H1 (cell line): Measurements from ENCODE around the gene MIER1. TPM values are rescaled to one million over a fixed set of nuclear protein-coding genes. Genes with fewer than 3 reads are reported as not detected.

Experiments used
- CTCF ChIA-PET: fragments of 300-600 bp; sonication (Branson Sonifier 250); formaldehyde crosslinking; loops from one replicate; lab custom pipeline; 2021; ENCODE audit not compliant: partially characterized antibody; lab: Charles Lee
- POLR2A ChIA-PET: fragments of 300-600 bp; sonication (Branson Sonifier 250); formaldehyde crosslinking; loops from one replicate; lab custom pipeline; 2021; ENCODE audit warnings: inconsistent platforms; ENCODE audit not compliant: partially characterized antibody; lab: Charles Lee
- DNase-seq, 2 experiments: peaks; one replicate each; pipeline versions ENCODE4 v3.0.0 to v3.0.0-alpha.2; 2010 to 2022; ENCODE audit warnings: low spot score in 2 of 2, low read depth in 1 of 2, mixed read lengths in 1 of 2
- FAIRE-seq: peaks from 2 replicates; lab custom pipeline; 2011; peaks lifted over from hg19 to GRCh38; lab: Jason Lieb, UNC
- H2AFZ ChIP-seq: 2 replicates; pipeline ENCODE4 v1.8.1; 2012; ENCODE audit warnings: low read length, inconsistent platforms
- H2AK5ac ChIP-seq: 2 replicates; pipeline ENCODE4 v1.6.1; 2013; ENCODE audit warnings: low read depth, low read length
- H2BK120ac ChIP-seq: replicated peaks from 2 replicates; pipeline ENCODE3; 2013; ENCODE audit warnings: low read depth, low read length, inconsistent platforms
- H2BK12ac ChIP-seq: 2 replicates; pipeline ENCODE4 v1.6.1; 2013; ENCODE audit warnings: low read depth, low read length
- H2BK15ac ChIP-seq: 2 replicates; pipeline ENCODE4 v1.6.1; 2013; ENCODE audit warnings: low read length
- H2BK20ac ChIP-seq: 2 replicates; pipeline ENCODE4 v1.6.1; 2013; ENCODE audit warnings: low read length
- H2BK5ac ChIP-seq: 2 replicates; pipeline ENCODE4 v1.6.1; 2013; ENCODE audit warnings: low read depth, low read length
- H3K14ac ChIP-seq: 2 replicates; pipeline ENCODE4 v1.6.1; 2013; ENCODE audit warnings: inconsistent platforms; ENCODE audit not compliant: insufficient read length
- H3K18ac ChIP-seq: 2 replicates; pipeline ENCODE4 v1.6.1; 2013; ENCODE audit warnings: low read length; ENCODE audit errors: extremely low read depth
- H3K23ac ChIP-seq: 2 replicates; pipeline ENCODE4 v1.6.1; 2013; ENCODE audit warnings: inconsistent platforms; ENCODE audit not compliant: insufficient read length
- H3K23me2 ChIP-seq: 2 replicates; pipeline ENCODE4 v1.6.1; 2013; ENCODE audit warnings: low read depth, low read length
- H3K27ac ChIP-seq: 2 replicates; pipeline ENCODE4 v1.6.1; 2011; ENCODE audit warnings: low read depth, low read length, inconsistent platforms
- H3K27me3 ChIP-seq, 4 experiments: replicated peaks in 1 of 4; 1 replicate in 1 of 4; 2 replicates in 3 of 4; pipeline versions ENCODE4 v1.6.1 to v1.8.1; 2011 to 2013; ENCODE audit warnings: low read length in 3 of 4, mild to moderate bottlenecking in 3 of 4, inconsistent platforms in 2 of 4, mixed read lengths in 2 of 4, moderate library complexity in 1 of 4; ENCODE audit not compliant: control insufficient read depth in 3 of 4, insufficient read depth in 3 of 4; ENCODE audit errors: extremely low read depth in 1 of 4
- H3K36me3 ChIP-seq, 4 experiments: 2 replicates each; pipeline versions ENCODE4 v1.6.1 to v1.8.1; 2011 to 2013; ENCODE audit warnings: mild to moderate bottlenecking in 4 of 4, low read length in 3 of 4, moderate library complexity in 2 of 4, control low read depth in 1 of 4, inconsistent platforms in 1 of 4; ENCODE audit not compliant: insufficient read depth in 4 of 4, control insufficient read depth in 2 of 4
- H3K4ac ChIP-seq: replicated peaks from 2 replicates; pipeline ENCODE3; 2013; ENCODE audit warnings: low read length, low read depth, mixed read lengths, inconsistent platforms; ENCODE audit not compliant: insufficient read length
- H3K4me1 ChIP-seq, 4 experiments: replicated peaks in 1 of 4; 1 replicate in 1 of 4; 2 replicates in 3 of 4; pipeline versions ENCODE4 v1.6.1 to v1.8.1; 2011 to 2013; ENCODE audit warnings: low read length in 3 of 4, inconsistent platforms in 2 of 4, mixed read lengths in 1 of 4; ENCODE audit not compliant: insufficient read depth in 4 of 4, control insufficient read depth in 3 of 4
- H3K4me2 ChIP-seq, 2 experiments: 2 replicates each; pipeline versions ENCODE4 v1.6.1 to v1.8.1; 2011 to 2013; ENCODE audit warnings: low read depth in 2 of 2, low read length in 2 of 2, control low read depth in 1 of 2, inconsistent platforms in 1 of 2, mild to moderate bottlenecking in 1 of 2; ENCODE audit not compliant: insufficient read depth in 1 of 2
- H3K4me3 ChIP-seq, 4 experiments: fragments of 200-600, 300-600 bp in 1 of 4; sonication (generic), shearing (Covaris generic), sonication (Bioruptor Twin) in 1 of 4; 2 replicates each; pipeline versions ENCODE4 v1.5.1 to v1.8.1; 2011 to 2016; ENCODE audit warnings: low read length in 4 of 4, low read depth in 3 of 4, control low read depth in 2 of 4, inconsistent platforms in 2 of 4, mild to moderate bottlenecking in 2 of 4, mixed read lengths in 1 of 4, moderate library complexity in 1 of 4; ENCODE audit not compliant: insufficient read depth in 2 of 4; ENCODE audit errors: extremely low read depth in 1 of 4
- H3K56ac ChIP-seq: replicated peaks from 2 replicates; pipeline ENCODE3; 2013; ENCODE audit warnings: low read depth, mild to moderate bottlenecking, mixed read lengths, low read length, inconsistent platforms; ENCODE audit not compliant: insufficient read length
- H3K79me1 ChIP-seq: 2 replicates; pipeline ENCODE4 v1.6.1; 2013; ENCODE audit warnings: low read depth, low read length, control low read depth
- H3K79me2 ChIP-seq, 2 experiments: 2 replicates each; pipeline versions ENCODE4 v1.6.1 to v1.8.1; 2012 to 2013; ENCODE audit warnings: low read length in 2 of 2, mild to moderate bottlenecking in 2 of 2, inconsistent platforms in 1 of 2; ENCODE audit not compliant: insufficient read depth in 2 of 2, control insufficient read depth in 1 of 2
- H3K9ac ChIP-seq, 4 experiments: replicated peaks in 1 of 4; 1 replicate in 1 of 4; 2 replicates in 3 of 4; pipeline versions ENCODE4 v1.6.1 to v1.8.1; 2011 to 2013; ENCODE audit warnings: low read depth in 3 of 4, low read length in 3 of 4, control low read depth in 2 of 4, mild to moderate bottlenecking in 2 of 4, moderate library complexity in 2 of 4, inconsistent platforms in 1 of 4; ENCODE audit errors: extremely low read depth in 1 of 4
- H3K9me3 ChIP-seq, 2 experiments: 2 replicates each; pipeline versions ENCODE4 v1.6.1 to v1.8.1; 2012 to 2013; ENCODE audit warnings: mild to moderate bottlenecking in 2 of 2, moderate library complexity in 2 of 2, control low read depth in 1 of 2, inconsistent platforms in 1 of 2, low read depth in 1 of 2, low read length in 1 of 2, mixed read lengths in 1 of 2; ENCODE audit not compliant: insufficient read depth in 2 of 2
- H4K20me1 ChIP-seq, 2 experiments: replicated peaks in 1 of 2; 2 replicates each; pipeline versions ENCODE3 to v1.8.1; 2011 to 2013; ENCODE audit warnings: inconsistent platforms in 2 of 2, low read length in 2 of 2, mild to moderate bottlenecking in 1 of 2; ENCODE audit not compliant: insufficient read depth in 2 of 2, control insufficient read depth in 1 of 2
- H4K5ac ChIP-seq: 2 replicates; pipeline ENCODE4 v1.6.1; 2013; ENCODE audit warnings: low read length, low read depth, mixed read lengths, inconsistent platforms; ENCODE audit not compliant: insufficient read length
- H4K8ac ChIP-seq: 2 replicates; pipeline ENCODE4 v1.8.0; 2013; ENCODE audit warnings: mild to moderate bottlenecking, moderate library complexity, low read length, inconsistent platforms; ENCODE audit not compliant: insufficient read depth; ENCODE audit errors: extremely low read depth
- H4K91ac ChIP-seq: replicated peaks from 2 replicates; pipeline ENCODE3; 2013; ENCODE audit warnings: low read length, mixed read lengths, inconsistent platforms; ENCODE audit not compliant: insufficient read length
- BCL11A ChIP-seq, 2 experiments: IDR thresholded peaks; one replicate each; pipeline ENCODE4 v1.6.1; 2011; ENCODE audit warnings: low read depth in 2 of 2, low read length in 2 of 2, mild to moderate bottlenecking in 2 of 2
- GTF2F1 ChIP-seq: IDR thresholded peaks from 2 replicates; pipeline ENCODE4 v1.6.1; 2012; ENCODE audit warnings: low read depth, low read length, improper control_type of control experiment, borderline replicate concordance
- HDAC6 ChIP-seq: IDR thresholded peaks from one replicate; pipeline ENCODE4 v1.7.1; 2012; ENCODE audit warnings: low read depth, mild to moderate bottlenecking, inconsistent platforms, low read length, moderate library complexity
- POLR2AphosphoS5 ChIP-seq: IDR thresholded peaks from 2 replicates; pipeline ENCODE4 v1.6.1; 2011; ENCODE audit warnings: low read depth, low read length
- RAD21 ChIP-seq, 2 experiments: IDR thresholded peaks in 1 of 2; conservative IDR thresholded peaks in 1 of 2; 2 replicates each; pipeline ENCODE4 v1.6.1; 2011; ENCODE audit warnings: low read depth in 2 of 2, low read length in 2 of 2, improper control_type of control experiment in 1 of 2, inconsistent platforms in 1 of 2, mild to moderate bottlenecking in 1 of 2, moderate library complexity in 1 of 2
- RNF2 ChIP-seq: fragments of 200-900, 300-1000 bp; sonication (generic); IDR thresholded peaks from 2 replicates; pipeline ENCODE4 v1.7.1; 2016; ENCODE audit warnings: borderline replicate concordance, low read depth, mild to moderate bottlenecking, antibody characterized with exemption, low read length; ENCODE audit not compliant: poor library complexity, severe bottlenecking; ENCODE audit errors: missing control alignments
- TAF1 ChIP-seq: IDR thresholded peaks from 2 replicates; pipeline ENCODE4 v1.6.1; 2011; ENCODE audit warnings: mild to moderate bottlenecking, low read depth, low read length
- TAF7 ChIP-seq: optimal IDR thresholded peaks from 2 replicates; pipeline ENCODE3; 2011; ENCODE audit warnings: low read depth, mild to moderate bottlenecking, inconsistent platforms, low read length, moderate library complexity, borderline replicate concordance
- WGBS, 2 experiments: shearing (Covaris generic) in 1 of 2; methylation state at CpG; one replicate each; pipeline versions ENCODE4 v1.1.6 to v1.1.7; 2013 to 2015; ENCODE audit warnings: low lambda C conversion rate in 2 of 2, mixed read lengths in 2 of 2, inconsistent platforms in 1 of 2, low coverage in 1 of 2, missing lambda C conversion rate in 1 of 2; ENCODE audit not compliant: insufficient replicate concordance in 2 of 2, insufficient coverage in 1 of 2, insufficient read length in 1 of 2; ENCODE audit errors: extremely low coverage in 1 of 2, missing lambda C conversion rate in 1 of 2; 5-methylcytosine and 5-hydroxymethylcytosine counted together
- polyA plus RNA-seq, 7 experiments: library from polyadenylated mRNA; depleted of rRNA in 3 of 7; stranded (reverse) in 5 of 7; unstranded in 2 of 7; fragments of >200 nt in 5 of 7; fragments of 200-250 nt in 2 of 7; gene quantifications; 1 replicate in 5 of 7; 2 replicates in 1 of 7; 4 replicates in 1 of 7; pipeline versions ENCODE4 v1.2.1 to v1.2.3, GENCODE V29; 2011 to 2013; ENCODE audit warnings: missing spikeins in 2 of 7, mixed read lengths in 2 of 7
- total RNA-seq: library from RNA; stranded (reverse); fragmentation: NEBNext Ultra II Directional; extraction: Animal tissue kit (Norgen Biotek cat#: 25700); gene quantifications from 2 replicates; pipeline ENCODE4 v1.2.1, GENCODE V29; 2021

Gene MIER1
- total and polyA plus RNA-seq, 2 of the 8 experiments (the other 6 are each of a cell fraction or from before 2014, with no cell fraction given), result 5.2 to 33.5 TPM

DNA sequence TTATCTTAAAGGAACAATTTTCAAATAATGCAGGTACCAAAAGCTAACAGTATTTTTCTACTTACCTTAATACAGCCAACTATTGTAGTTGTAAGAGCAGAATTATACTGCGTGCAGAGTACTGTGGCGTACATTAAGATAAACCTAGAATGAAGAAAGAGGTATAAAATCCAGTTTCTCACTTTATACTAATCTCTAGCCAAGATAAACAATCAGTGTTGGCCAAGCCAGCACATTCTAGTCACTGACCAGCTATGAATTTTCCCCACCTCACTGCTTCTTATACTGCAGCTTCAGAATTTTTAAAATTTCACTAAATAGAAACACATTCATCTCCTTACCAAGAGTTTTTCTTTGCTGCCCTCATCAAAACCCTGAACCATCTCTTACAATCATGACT, 95.5 kb downstream of the MIER1 start:
- no peak overlapping the region for H3K4me3 ChIP-seq
- no peaks in the 10 kb centered on the region for H3K79me1 ChIP-seq
- H2BK15ac ChIP-seq, result no peak overlapping the region
- WGBS, 2 experiments, result 98% methylated on average over 2 of the region's 2 CpGs; no CpG with 5 or more reads in 1 of the 2 experiments
- H4K91ac ChIP-seq, result no peak overlapping the region
- no peaks in the 10 kb centered on the region for H3K79me2 ChIP-seq
- no peak overlapping the region for H3K14ac ChIP-seq
- DNase-seq, result no peak
- no peak overlapping the region for H3K18ac ChIP-seq
- no peak overlapping the region for H4K5ac ChIP-seq
- no peak overlapping the region for H4K8ac ChIP-seq
- H3K36me3 ChIP-seq, result no peaks in the 10 kb centered on the region
- H2BK20ac ChIP-seq, result no peak overlapping the region
- H2BK120ac ChIP-seq, result no peak overlapping the region
- H3K23ac ChIP-seq, result no peak overlapping the region
- H3K4me1 ChIP-seq, result peaks cover 0 to 12% (median 9%) of the 10 kb centered on the region in 4 experiments; a peak in 4 of 7 replicates
- H4K20me1 ChIP-seq, result peaks cover 0 to 2% of the 10 kb centered on the region in 2 experiments
- no peak overlapping the region for H2BK5ac ChIP-seq
- H3K56ac ChIP-seq, result no peak overlapping the region
- TF ChIP-seq TAF1, result no peak
- TF ChIP-seq RNF2, result no peak
- TF ChIP-seq RAD21 (IDR thresholded peaks at IDR 0.05 in 1 of 2, conservative IDR thresholded peaks at IDR 0.05 in 1 of 2; ENCODE audit: low read depth in 2 of 2, low read length in 2 of 2), result no peak
- TF ChIP-seq BCL11A (IDR thresholded peaks at IDR 0.05; ENCODE audit: low read depth in 2 of 2, low read length in 2 of 2), result no peak
- no peak for TF ChIP-seq HDAC6
- no peak for TF ChIP-seq POLR2AphosphoS5
- no peak for TF ChIP-seq TAF7
- no peak for TF ChIP-seq GTF2F1
- no peak overlapping the region for H2BK12ac ChIP-seq
- H3K27me3 ChIP-seq, result 0 out of 7 replicates have a peak, but pooled peaks cover 0 to 2% (median 0%) of the 10 kb centered on the region in 4 experiments
- CTCF ChIA-PET, result interaction anchor here (1.4 to 3.5 kb wide), 8 partner anchors 9 to 193 kb away, joined by 3 to 27 read pairs (median 6); no protein-coding TSS in a partner anchor
- no peak overlapping the region for H3K4ac ChIP-seq
- H2AK5ac ChIP-seq, result no peak overlapping the region
- no peak overlapping the region for H2AFZ ChIP-seq
- no peak overlapping the region for H3K4me2 ChIP-seq
- H3K9ac ChIP-seq, result no peak overlapping the region
- no peaks in the 10 kb centered on the region for H3K9me3 ChIP-seq
- FAIRE-seq, result no peak
- no peak overlapping the region for H3K27ac ChIP-seq
- POLR2A ChIA-PET, result no interaction called here
- H3K23me2 ChIP-seq, result no peaks in the 10 kb centered on the region; the same call in 1 of the 2 replicates
